ENCODE data around the gene CFAP46.
"Not testable (repeated sequence)": the region's sequence is repeated elsewhere in the genome, so short reads cannot be mapped to it uniquely, and the experiment has no call there.

CFAP46 gene

GRCh38 chr10:132897516-132898381 is 44.6 kb downstream of the CFAP46 start:
- H3K4me3 ChIP-seq (ENCODE audit: low read length) = no peak overlapping the region
- H3K27ac ChIP-seq (ENCODE audit: low read depth, low read length) = no peak overlapping the region
- no peaks in the 10 kb centered on the region for H3K27me3 ChIP-seq (ENCODE audit: control insufficient read depth, insufficient read depth, low read length)
- H3K36me3 ChIP-seq (ENCODE audit: control insufficient read depth, insufficient read depth, low read length) = no peaks in the 10 kb centered on the region
- H3K4me1 ChIP-seq (ENCODE audit: control insufficient read depth, insufficient read depth, low read length) = no peaks in the 10 kb centered on the region
- H3K9ac ChIP-seq (ENCODE audit: low read length) = no peak overlapping the region

- not testable (repeated sequence) for H3K27ac ChIP-seq (ENCODE audit: low read depth, low read length); H3K4me3 ChIP-seq (ENCODE audit: low read length); H3K4me1 ChIP-seq (ENCODE audit: control insufficient read depth, insufficient read depth, low read length); H3K36me3 ChIP-seq (ENCODE audit: control insufficient read depth, insufficient read depth, low read length); H3K27me3 ChIP-seq (ENCODE audit: control insufficient read depth, insufficient read depth, low read length); H3K9ac ChIP-seq (ENCODE audit: low read length)
Observed at GRCh38 chr10:132893786-132894185, 48.6 kb downstream of the CFAP46 start.

- H3K36me3 ChIP-seq (ENCODE audit: control insufficient read depth, insufficient read depth, low read length) = no peaks in the 10 kb centered on the region
- H3K27me3 ChIP-seq (ENCODE audit: control insufficient read depth, insufficient read depth, low read length) = no peaks in the 10 kb centered on the region
- H3K9ac ChIP-seq (ENCODE audit: low read length) = no peak overlapping the region
- no peak overlapping the region for H3K27ac ChIP-seq (ENCODE audit: low read depth, low read length)
- peaks cover 4% of the 10 kb centered on the region for H3K4me1 ChIP-seq (ENCODE audit: control insufficient read depth, insufficient read depth, low read length)
- H3K4me3 ChIP-seq (ENCODE audit: low read length) = no peak overlapping the region
Observed at GRCh38 chr10:132893090-132893489, 49.3 kb downstream of the CFAP46 start.

DNA sequence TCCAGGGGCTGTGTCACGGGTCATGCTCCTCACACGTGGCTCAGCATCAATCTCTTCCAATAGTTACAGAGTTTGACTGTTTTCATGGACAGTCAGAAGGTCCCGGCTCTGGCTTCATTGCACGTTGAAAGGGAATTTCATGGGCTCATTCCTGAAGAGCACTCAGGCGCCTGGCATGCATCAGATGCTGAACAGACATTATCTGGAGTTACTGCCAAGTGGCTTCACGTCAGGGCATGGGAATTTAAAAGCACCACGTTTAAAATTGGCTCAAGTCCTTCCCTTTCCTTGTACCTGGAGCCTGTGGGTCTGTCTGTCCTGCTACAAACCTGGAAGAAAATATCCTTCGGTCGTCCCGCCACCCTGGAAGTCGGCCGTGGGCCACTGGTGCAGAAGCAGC is 50.4 kb downstream of the CFAP46 start:
- H3K27ac ChIP-seq (ENCODE audit: low read depth, low read length) = peak overlapping the region; percentile 40

DNA sequence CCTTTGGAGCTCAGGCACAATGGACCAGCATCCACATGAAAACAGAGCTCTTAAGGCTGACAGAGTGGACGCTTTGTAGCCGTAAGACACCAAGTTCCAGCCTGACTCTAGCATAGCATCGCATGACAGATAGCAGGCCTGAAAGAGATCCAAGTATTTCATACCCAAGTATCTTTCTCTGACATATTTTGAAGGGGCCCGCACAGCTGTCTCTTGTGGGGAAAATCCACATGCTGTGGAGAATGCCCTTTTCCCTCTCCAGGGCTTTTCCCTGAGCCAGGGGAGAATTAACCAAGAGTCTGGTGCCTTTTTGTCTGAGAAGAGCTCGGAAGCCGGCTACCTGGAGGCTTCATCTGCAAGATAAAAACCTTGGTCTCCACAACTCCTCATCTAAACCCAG is 51.0 kb downstream of the CFAP46 start:
- H3K27me3 ChIP-seq (ENCODE audit: control insufficient read depth, insufficient read depth, low read length) = no peaks in the 10 kb centered on the region
- no peak overlapping the region for H3K4me3 ChIP-seq (ENCODE audit: low read length)
- peaks cover 4% of the 10 kb centered on the region for H3K4me1 ChIP-seq (ENCODE audit: control insufficient read depth, insufficient read depth, low read length)
- H3K36me3 ChIP-seq (ENCODE audit: control insufficient read depth, insufficient read depth, low read length) = no peaks in the 10 kb centered on the region
- no peak overlapping the region for H3K9ac ChIP-seq (ENCODE audit: low read length)
- H3K27ac ChIP-seq (ENCODE audit: low read depth, low read length) = no peak overlapping the region

More for the DNA sequence above, 50.4 kb downstream of the CFAP46 start:
- peaks cover 4% of the 10 kb centered on the region for H3K4me1 ChIP-seq (ENCODE audit: control insufficient read depth, insufficient read depth, low read length)
- H3K4me3 ChIP-seq (ENCODE audit: low read length) = no peak overlapping the region
- no peaks in the 10 kb centered on the region for H3K36me3 ChIP-seq (ENCODE audit: control insufficient read depth, insufficient read depth, low read length)
- no peaks in the 10 kb centered on the region for H3K27me3 ChIP-seq (ENCODE audit: control insufficient read depth, insufficient read depth, low read length)
- no peak overlapping the region for H3K9ac ChIP-seq (ENCODE audit: low read length)

GRCh38 chr10:132890301-132890700 is 52.1 kb downstream of the CFAP46 start:
- no peak overlapping the region for H3K4me3 ChIP-seq (ENCODE audit: low read length)
- H3K36me3 ChIP-seq (ENCODE audit: control insufficient read depth, insufficient read depth, low read length) = no peaks in the 10 kb centered on the region
- no peak overlapping the region for H3K9ac ChIP-seq (ENCODE audit: low read length)
- H3K27me3 ChIP-seq (ENCODE audit: control insufficient read depth, insufficient read depth, low read length) = no peaks in the 10 kb centered on the region
- no peak overlapping the region for H3K27ac ChIP-seq (ENCODE audit: low read depth, low read length)
- H3K4me1 ChIP-seq (ENCODE audit: control insufficient read depth, insufficient read depth, low read length) = peaks cover 4% of the 10 kb centered on the region

- H3K27me3 ChIP-seq (ENCODE audit: control insufficient read depth, insufficient read depth, low read length) = no peaks in the 10 kb centered on the region
- H3K36me3 ChIP-seq (ENCODE audit: control insufficient read depth, insufficient read depth, low read length) = no peaks in the 10 kb centered on the region
- H3K4me3 ChIP-seq (ENCODE audit: low read length) = no peak overlapping the region
- peaks cover 4% of the 10 kb centered on the region for H3K4me1 ChIP-seq (ENCODE audit: control insufficient read depth, insufficient read depth, low read length)
- H3K9ac ChIP-seq (ENCODE audit: low read length) = no peak overlapping the region
- H3K27ac ChIP-seq (ENCODE audit: low read depth, low read length) = no peak overlapping the region
Observed at GRCh38 chr10:132889556-132889955, 52.8 kb downstream of the CFAP46 start.

DNA sequence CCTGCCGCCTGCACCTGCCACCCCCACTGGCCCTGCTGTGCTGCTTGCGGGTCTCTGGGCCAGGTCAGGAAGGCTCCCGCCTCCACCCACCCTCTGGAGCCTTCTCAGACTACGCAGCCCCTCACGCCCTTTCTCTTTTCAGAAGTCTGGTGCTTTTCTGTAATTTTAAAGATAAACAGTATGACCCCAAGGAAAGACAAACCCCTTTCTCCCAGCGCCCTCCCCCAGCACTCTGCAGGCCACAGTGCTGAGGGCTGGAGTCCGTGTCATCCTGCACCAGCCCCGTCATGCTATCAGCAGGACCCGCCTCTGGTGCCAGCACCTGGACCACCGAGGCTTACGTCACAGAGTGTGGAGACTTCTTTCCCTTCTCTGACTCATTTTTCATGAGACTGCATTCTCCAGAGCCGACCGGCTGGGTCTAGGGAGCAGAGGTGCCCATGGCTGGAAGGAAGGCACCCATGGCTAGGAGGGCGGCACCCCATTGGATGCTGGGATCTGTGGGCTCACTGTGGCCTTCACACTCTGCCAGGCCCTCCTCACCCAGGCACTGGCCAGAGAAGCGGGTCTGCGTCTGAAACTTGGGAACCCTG is 53.4 kb downstream of the CFAP46 start:
- H3K27me3 ChIP-seq (ENCODE audit: control insufficient read depth, insufficient read depth, low read length) = no peaks in the 10 kb centered on the region
- H3K4me3 ChIP-seq (ENCODE audit: low read length) = no peak overlapping the region
- H3K36me3 ChIP-seq (ENCODE audit: control insufficient read depth, insufficient read depth, low read length) = no peaks in the 10 kb centered on the region
- peaks cover 4% of the 10 kb centered on the region for H3K4me1 ChIP-seq (ENCODE audit: control insufficient read depth, insufficient read depth, low read length)
- H3K27ac ChIP-seq (ENCODE audit: low read depth, low read length) = no peak overlapping the region
- H3K9ac ChIP-seq (ENCODE audit: low read length) = no peak overlapping the region

DNA sequence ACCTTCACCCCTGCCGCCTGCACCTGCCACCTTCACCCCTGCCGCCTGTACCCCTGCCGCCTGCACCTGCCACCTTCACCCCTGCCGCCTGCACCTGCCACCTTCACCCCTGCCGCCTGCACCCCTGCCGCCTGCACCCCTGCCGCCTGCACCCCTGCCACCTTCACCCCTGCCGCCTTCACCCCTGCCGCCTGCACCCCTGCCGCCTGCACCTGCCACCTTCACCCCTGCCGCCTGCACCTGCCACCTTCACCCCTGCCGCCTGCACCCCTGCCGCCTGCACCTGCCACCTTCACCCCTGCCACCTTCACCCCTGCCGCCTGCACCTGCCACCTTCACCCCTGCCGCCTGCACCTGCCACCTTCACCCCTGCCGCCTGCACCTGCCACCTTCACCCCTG is 53.9 kb downstream of the CFAP46 start:
- H3K4me3 ChIP-seq (ENCODE audit: low read length); H3K27me3 ChIP-seq (ENCODE audit: control insufficient read depth, insufficient read depth, low read length); H3K4me1 ChIP-seq (ENCODE audit: control insufficient read depth, insufficient read depth, low read length); H3K36me3 ChIP-seq (ENCODE audit: control insufficient read depth, insufficient read depth, low read length); H3K9ac ChIP-seq (ENCODE audit: low read length); H3K27ac ChIP-seq (ENCODE audit: low read depth, low read length): not testable (repeated sequence)

DNA sequence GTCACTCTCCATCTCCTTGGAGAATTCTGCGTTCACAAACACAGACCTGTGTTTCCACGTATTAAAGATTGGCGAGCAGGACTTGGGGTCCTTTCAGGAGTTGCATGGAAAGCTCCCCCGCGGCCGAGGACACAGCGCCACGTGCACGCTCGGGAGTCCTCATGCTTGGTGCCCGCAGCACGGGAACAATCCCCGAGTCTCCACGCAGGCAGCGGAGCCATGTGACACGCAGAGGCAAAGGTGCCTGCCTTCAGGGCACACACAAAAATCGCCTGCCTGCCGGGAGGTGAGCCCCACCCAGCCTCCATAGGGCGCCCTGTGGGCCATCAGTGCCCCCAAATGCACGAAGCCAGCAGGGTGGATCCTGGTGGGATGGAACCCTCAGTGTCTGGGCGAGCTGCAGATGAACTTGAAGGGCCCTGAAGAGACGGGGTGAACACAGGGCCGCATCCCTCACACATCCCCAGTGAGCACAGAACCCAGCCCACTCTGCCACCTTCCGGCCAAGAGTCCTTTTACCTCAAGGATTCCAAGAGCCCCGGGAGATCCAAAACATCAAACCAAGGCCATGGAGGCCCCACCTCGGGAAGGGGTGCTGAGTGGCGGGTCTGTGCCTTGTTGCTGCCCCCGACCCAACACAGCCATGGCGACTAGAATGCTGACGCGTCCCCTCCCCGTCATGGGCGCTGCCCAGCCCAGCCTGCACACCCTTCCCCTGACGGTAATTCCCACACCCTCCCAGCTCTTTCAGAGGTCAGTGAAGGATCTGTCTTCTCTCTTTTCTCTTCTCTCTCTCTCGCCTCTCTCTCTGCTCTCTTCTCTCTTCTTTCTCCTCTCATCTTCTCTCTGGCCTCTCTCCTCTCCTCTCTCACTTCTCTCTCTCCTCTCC is 55.9 kb downstream of the CFAP46 start:
- no peak overlapping the region for H3K9ac ChIP-seq (ENCODE audit: low read length)
- no peak overlapping the region for H3K27ac ChIP-seq (ENCODE audit: low read depth, low read length)
- H3K4me3 ChIP-seq (ENCODE audit: low read length) = no peak overlapping the region
- H3K27me3 ChIP-seq (ENCODE audit: control insufficient read depth, insufficient read depth, low read length) = no peaks in the 10 kb centered on the region
- no peaks in the 10 kb centered on the region for H3K36me3 ChIP-seq (ENCODE audit: control insufficient read depth, insufficient read depth, low read length)
- H3K4me1 ChIP-seq (ENCODE audit: control insufficient read depth, insufficient read depth, low read length) = no peaks in the 10 kb centered on the region

DNA sequence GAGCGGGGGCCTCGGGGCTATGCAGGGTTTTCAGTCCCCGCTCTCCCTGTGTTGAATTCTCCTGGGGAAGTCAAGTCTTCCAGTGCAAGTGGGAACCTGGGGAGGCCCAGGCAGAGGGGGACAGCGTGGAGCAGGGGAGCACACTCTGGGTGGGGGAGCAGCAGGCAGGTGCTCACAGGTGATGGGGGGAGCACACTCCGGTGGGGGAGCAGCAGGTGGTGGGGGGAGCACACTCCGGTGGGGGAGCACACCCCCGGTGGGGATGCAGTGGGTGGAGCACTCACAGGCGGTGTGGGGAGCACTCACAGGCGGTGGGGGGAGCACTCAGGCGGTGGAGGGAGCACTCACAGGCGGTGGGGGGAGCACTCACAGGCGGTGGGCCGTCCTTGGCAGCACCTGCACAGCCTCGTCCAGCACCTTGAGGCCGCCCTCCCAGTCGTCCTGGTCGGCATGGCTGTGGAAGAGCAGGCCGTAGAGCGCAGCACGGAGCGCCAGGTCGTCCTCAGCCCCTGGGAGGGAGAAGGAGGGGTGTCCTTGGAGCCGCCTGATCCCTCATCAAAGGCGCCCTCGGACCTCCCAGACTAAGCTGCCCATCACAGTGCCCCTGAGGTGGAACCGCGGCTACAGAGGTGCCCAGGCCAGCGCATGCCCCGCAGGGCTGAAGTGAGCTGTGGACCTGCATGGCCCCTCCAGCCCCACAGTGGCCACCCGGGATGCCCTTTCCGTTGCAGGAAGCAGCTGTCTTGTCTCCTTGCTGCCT is 56.7 kb downstream of the CFAP46 start:
- no peak overlapping the region for H3K4me3 ChIP-seq (ENCODE audit: low read length)
- no peaks in the 10 kb centered on the region for H3K4me1 ChIP-seq (ENCODE audit: control insufficient read depth, insufficient read depth, low read length)
- no peak overlapping the region for H3K9ac ChIP-seq (ENCODE audit: low read length)
- H3K27me3 ChIP-seq (ENCODE audit: control insufficient read depth, insufficient read depth, low read length) = no peaks in the 10 kb centered on the region
- no peak overlapping the region for H3K27ac ChIP-seq (ENCODE audit: low read depth, low read length)
- H3K36me3 ChIP-seq (ENCODE audit: control insufficient read depth, insufficient read depth, low read length) = no peaks in the 10 kb centered on the region
